Gastroesophageal sphincter (tissue), 3 donors: ENCODE data around the gene LRP1B.

Source experiments
- EP300 ChIP-seq: sonication (generic); formaldehyde crosslinking; IDR thresholded peaks from one replicate; pipeline ENCODE4 v1.6.1; 2017; ENCODE audit warnings: antibody characterized with exemption, mild to moderate bottlenecking
- POLR2A ChIP-seq, 2 donors: fragments of 450-650 bp; IDR thresholded peaks; one replicate each; pipeline ENCODE4 v1.6.1; 2017; ENCODE audit warnings: antibody characterized with exemption in 2 of 2, mild to moderate bottlenecking in 2 of 2, moderate library complexity in 1 of 2
- POLR2AphosphoS5 ChIP-seq: sonication (generic); formaldehyde crosslinking; IDR thresholded peaks from one replicate; pipeline ENCODE4 v1.6.1; 2017; ENCODE audit warnings: antibody characterized with exemption
- TF ChIP-seq, protein P1 (sequence below), 4 experiments: fragments of 200-600 bp in 2 of 4; fragments of 450-650 bp in 2 of 4; sonication (generic) in 1 of 4; IDR thresholded peaks; one replicate each; pipeline ENCODE4 v1.5.1; 2017 to 2019; ENCODE audit warnings: antibody characterized with exemption in 4 of 4, mild to moderate bottlenecking in 2 of 4, moderate library complexity in 2 of 4

DNA sequence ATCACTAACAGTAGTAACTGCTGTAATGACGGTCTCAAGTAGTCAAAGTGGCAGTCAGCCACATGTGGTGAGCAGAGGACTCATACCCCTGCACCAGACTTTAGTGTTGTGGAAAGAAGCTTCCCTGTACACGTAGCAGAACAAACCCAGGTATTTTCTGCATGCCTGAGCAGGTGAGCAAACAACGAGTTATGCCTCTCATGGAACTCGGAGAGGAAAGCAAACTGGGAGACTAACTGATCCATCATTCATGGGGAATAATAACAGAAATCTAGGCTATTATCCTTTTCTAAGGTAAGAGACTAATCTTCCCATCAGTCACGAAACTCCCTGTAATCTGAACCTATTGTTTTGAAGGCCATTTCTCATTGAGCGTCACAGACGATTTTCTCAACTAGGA, 1855.4 kb downstream of the LRP1B start:
- TF ChIP-seq, protein P1, sequence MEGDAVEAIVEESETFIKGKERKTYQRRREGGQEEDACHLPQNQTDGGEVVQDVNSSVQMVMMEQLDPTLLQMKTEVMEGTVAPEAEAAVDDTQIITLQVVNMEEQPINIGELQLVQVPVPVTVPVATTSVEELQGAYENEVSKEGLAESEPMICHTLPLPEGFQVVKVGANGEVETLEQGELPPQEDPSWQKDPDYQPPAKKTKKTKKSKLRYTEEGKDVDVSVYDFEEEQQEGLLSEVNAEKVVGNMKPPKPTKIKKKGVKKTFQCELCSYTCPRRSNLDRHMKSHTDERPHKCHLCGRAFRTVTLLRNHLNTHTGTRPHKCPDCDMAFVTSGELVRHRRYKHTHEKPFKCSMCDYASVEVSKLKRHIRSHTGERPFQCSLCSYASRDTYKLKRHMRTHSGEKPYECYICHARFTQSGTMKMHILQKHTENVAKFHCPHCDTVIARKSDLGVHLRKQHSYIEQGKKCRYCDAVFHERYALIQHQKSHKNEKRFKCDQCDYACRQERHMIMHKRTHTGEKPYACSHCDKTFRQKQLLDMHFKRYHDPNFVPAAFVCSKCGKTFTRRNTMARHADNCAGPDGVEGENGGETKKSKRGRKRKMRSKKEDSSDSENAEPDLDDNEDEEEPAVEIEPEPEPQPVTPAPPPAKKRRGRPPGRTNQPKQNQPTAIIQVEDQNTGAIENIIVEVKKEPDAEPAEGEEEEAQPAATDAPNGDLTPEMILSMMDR (IDR thresholded peaks at IDR 0.05) = no peak
- TF ChIP-seq EP300 = no peak
- TF ChIP-seq POLR2A (IDR thresholded peaks at IDR 0.05) = no peak
- TF ChIP-seq POLR2AphosphoS5 = no peak
